ENCODE data around the gene PRR36.

PRR36 gene

GRCh38 chr19:7904074-7905020 is 30.2 kb upstream of the PRR36 start:
- H3K27ac ChIP-seq (ENCODE audit: low read length), result no peak overlapping the region
- H3K27me3 ChIP-seq (ENCODE audit: control insufficient read depth in 1 of 2, insufficient read depth in 2 of 2, low read length in 2 of 2), result no peaks in the 10 kb centered on the region
- peaks cover 4% of the 10 kb centered on the region in 2 donors for H3K36me3 ChIP-seq (ENCODE audit: control insufficient read depth in 2 of 2, insufficient read depth in 2 of 2, low read length in 2 of 2)
- peak overlapping the region; percentile 58 to 88 for H3K4me3 ChIP-seq (ENCODE audit: low read length in 2 of 2)
- peak overlapping the region; percentile 80 to 81 for H3K9ac ChIP-seq (ENCODE audit: low read length in 2 of 2)
- H3K4me1 ChIP-seq (ENCODE audit: control insufficient read depth, insufficient read depth, low read length), result peaks cover 39% of the 10 kb centered on the region
- H3K9me3 ChIP-seq (ENCODE audit: control insufficient read depth in 2 of 2, low read length in 2 of 2), result no peaks in the 10 kb centered on the region

DNA sequence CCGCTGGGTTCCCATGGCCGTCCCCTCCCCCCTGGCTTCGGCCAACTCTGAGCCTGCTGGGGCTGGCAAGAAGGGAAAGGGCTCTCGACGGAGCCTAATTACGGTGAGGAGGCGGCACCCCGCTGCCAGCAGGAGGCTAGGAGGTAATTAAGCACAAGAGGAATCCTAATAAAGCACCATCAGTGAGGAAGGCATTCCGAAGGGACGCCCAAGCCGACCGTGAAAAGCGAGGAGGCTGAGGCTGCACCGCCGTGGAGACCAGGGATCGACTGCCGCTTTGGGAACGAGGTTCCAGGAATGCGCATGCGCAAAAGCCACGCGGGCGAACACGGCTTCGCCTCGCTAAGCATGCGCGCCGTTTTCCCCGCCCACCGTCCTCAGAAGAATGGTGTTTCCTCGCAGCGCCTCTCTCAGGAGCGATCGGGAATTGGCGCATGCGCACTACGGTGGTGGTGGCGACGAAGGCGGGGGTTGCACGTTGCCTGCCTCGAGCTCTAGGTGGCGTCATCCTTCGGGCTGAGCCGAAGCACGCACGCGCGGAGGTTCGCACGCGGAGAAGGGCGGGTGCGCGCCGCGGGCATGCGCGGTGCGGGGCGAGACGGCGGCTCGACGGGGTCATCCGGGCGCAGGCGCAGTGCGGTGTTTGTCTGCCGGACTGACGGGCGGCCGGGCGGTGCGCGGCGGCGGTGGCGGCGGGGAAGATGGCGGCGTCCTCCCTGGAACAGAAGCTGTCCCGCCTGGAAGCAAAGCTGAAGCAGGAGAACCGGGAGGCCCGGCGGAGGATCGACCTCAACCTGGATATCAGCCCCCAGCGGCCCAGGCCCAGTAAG is 29.3 kb upstream of the PRR36 start, which contains the start of gene MAP2K7:
TSS of gene MAP2K7 (plus strand) at position 634 of the 830 bp plus-strand sequence. CDS start at position 702, 68 bp downstream.
- Histone ChIP-seq H3K4me1 (ENCODE audit: control insufficient read depth, insufficient read depth, low read length) (peaks cover 39% of the 10 kb centered on the region), H3K27ac (ENCODE audit: low read length) (peak within 1 kb of the TSS; percentile 64)

GRCh38 chr19:7902796-7903243 is 28.6 kb upstream of the PRR36 start:
- Histone ChIP-seq H3K9me3 (ENCODE audit: control insufficient read depth in 2 of 2, low read length in 2 of 2) (no peaks in the 10 kb centered on the region), H3K4me1 (ENCODE audit: control insufficient read depth, insufficient read depth, low read length) (peaks cover 34% of the 10 kb centered on the region), H3K4me3 (ENCODE audit: low read length in 2 of 2) (peak overlapping the region; percentile 67 to 88), H3K9ac (ENCODE audit: low read length in 2 of 2) (peak overlapping the region; percentile 21 to 67), H3K36me3 (ENCODE audit: control insufficient read depth in 2 of 2, insufficient read depth in 2 of 2, low read length in 2 of 2) (peaks cover 4% of the 10 kb centered on the region in 2 donors), H3K27me3 (ENCODE audit: control insufficient read depth in 1 of 2, insufficient read depth in 2 of 2, low read length in 2 of 2) (no peaks in the 10 kb centered on the region), H3K27ac (ENCODE audit: low read length) (peak overlapping the region; percentile 64)

More for the DNA sequence above, 29.3 kb upstream of the PRR36 start, which contains the start of gene MAP2K7:
- H3K9ac ChIP-seq (ENCODE audit: low read length in 2 of 2), result peak within 1 kb of the TSS; percentile 80 to 81
- H3K4me3 ChIP-seq (ENCODE audit: low read length in 2 of 2), result peak within 1 kb of the TSS; percentile 67 to 88
- H3K9me3 ChIP-seq (ENCODE audit: control insufficient read depth in 2 of 2, low read length in 2 of 2), result no peaks in the 10 kb centered on the region
- no peaks in the 10 kb centered on the region for H3K27me3 ChIP-seq (ENCODE audit: control insufficient read depth in 1 of 2, insufficient read depth in 2 of 2, low read length in 2 of 2)
- H3K36me3 ChIP-seq (ENCODE audit: control insufficient read depth in 2 of 2, insufficient read depth in 2 of 2, low read length in 2 of 2), result peaks cover 4% of the 10 kb centered on the region in 2 donors

GRCh38 chr19:7901337-7901736 is 27.1 kb upstream of the PRR36 start:
- Histone ChIP-seq H3K27me3 (ENCODE audit: control insufficient read depth in 1 of 2, insufficient read depth in 2 of 2, low read length in 2 of 2) (no peaks in the 10 kb centered on the region), H3K4me3 (ENCODE audit: low read length in 2 of 2) (no peak overlapping the region), H3K4me1 (ENCODE audit: control insufficient read depth, insufficient read depth, low read length) (peaks cover 27% of the 10 kb centered on the region), H3K36me3 (ENCODE audit: control insufficient read depth in 2 of 2, insufficient read depth in 2 of 2, low read length in 2 of 2) (peaks cover 2 to 4% of the 10 kb centered on the region in 2 donors), H3K27ac (ENCODE audit: low read length) (no peak overlapping the region), H3K9ac (ENCODE audit: low read length in 2 of 2) (no peak overlapping the region), H3K9me3 (ENCODE audit: control insufficient read depth in 2 of 2, low read length in 2 of 2) (no peaks in the 10 kb centered on the region)

GRCh38 chr19:7900931-7901330 is 26.7 kb upstream of the PRR36 start:
- peaks cover 0 to 2% of the 10 kb centered on the region in 2 donors for H3K36me3 ChIP-seq (ENCODE audit: control insufficient read depth in 2 of 2, insufficient read depth in 2 of 2, low read length in 2 of 2)
- H3K27me3 ChIP-seq (ENCODE audit: control insufficient read depth in 1 of 2, insufficient read depth in 2 of 2, low read length in 2 of 2), result no peaks in the 10 kb centered on the region
- peaks cover 25% of the 10 kb centered on the region for H3K4me1 ChIP-seq (ENCODE audit: control insufficient read depth, insufficient read depth, low read length)
- H3K9me3 ChIP-seq (ENCODE audit: control insufficient read depth in 2 of 2, low read length in 2 of 2), result no peaks in the 10 kb centered on the region
- H3K4me3 ChIP-seq (ENCODE audit: low read length in 2 of 2), result no peak overlapping the region
- no peak overlapping the region for H3K9ac ChIP-seq (ENCODE audit: low read length in 2 of 2)
- no peak overlapping the region for H3K27ac ChIP-seq (ENCODE audit: low read length)

GRCh38 chr19:7900401-7900870 is 26.2 kb upstream of the PRR36 start:
- Histone ChIP-seq H3K9me3 (ENCODE audit: control insufficient read depth in 2 of 2, low read length in 2 of 2) (no peaks in the 10 kb centered on the region), H3K27ac (ENCODE audit: low read length) (no peak overlapping the region), H3K9ac (ENCODE audit: low read length in 2 of 2) (no peak overlapping the region), H3K27me3 (ENCODE audit: control insufficient read depth in 1 of 2, insufficient read depth in 2 of 2, low read length in 2 of 2) (peaks cover 0 to 2% of the 10 kb centered on the region in 2 donors), H3K4me1 (ENCODE audit: control insufficient read depth, insufficient read depth, low read length) (peaks cover 20% of the 10 kb centered on the region), H3K36me3 (ENCODE audit: control insufficient read depth in 2 of 2, insufficient read depth in 2 of 2, low read length in 2 of 2) (no peaks in the 10 kb centered on the region), H3K4me3 (ENCODE audit: low read length in 2 of 2) (no peak overlapping the region)

- H3K9ac ChIP-seq (ENCODE audit: low read length in 2 of 2), result no peak overlapping the region
Observed at GRCh38 chr19:7899751-7900378, 25.7 kb upstream of the PRR36 start.

GRCh38 chr19:7898967-7899366 is 24.8 kb upstream of the PRR36 start:
- H3K4me3 ChIP-seq (ENCODE audit: low read length in 2 of 2), result no peak overlapping the region
- H3K27ac ChIP-seq (ENCODE audit: low read length), result no peak overlapping the region
- peaks cover 2 to 8% of the 10 kb centered on the region in 2 donors for H3K27me3 ChIP-seq (ENCODE audit: control insufficient read depth in 1 of 2, insufficient read depth in 2 of 2, low read length in 2 of 2)
- no peak overlapping the region for H3K9ac ChIP-seq (ENCODE audit: low read length in 2 of 2)
- H3K36me3 ChIP-seq (ENCODE audit: control insufficient read depth in 2 of 2, insufficient read depth in 2 of 2, low read length in 2 of 2), result no peaks in the 10 kb centered on the region
- no peaks in the 10 kb centered on the region for H3K9me3 ChIP-seq (ENCODE audit: control insufficient read depth in 2 of 2, low read length in 2 of 2)
- H3K4me1 ChIP-seq (ENCODE audit: control insufficient read depth, insufficient read depth, low read length), result peaks cover 7% of the 10 kb centered on the region

More at GRCh38 chr19:7899751-7900378, 25.7 kb upstream of the PRR36 start:
- no peaks in the 10 kb centered on the region for H3K9me3 ChIP-seq (ENCODE audit: control insufficient read depth in 2 of 2, low read length in 2 of 2)
- H3K4me3 ChIP-seq (ENCODE audit: low read length in 2 of 2), result no peak overlapping the region
- no peak overlapping the region for H3K27ac ChIP-seq (ENCODE audit: low read length)
- peaks cover 0 to 4% of the 10 kb centered on the region in 2 donors for H3K27me3 ChIP-seq (ENCODE audit: control insufficient read depth in 1 of 2, insufficient read depth in 2 of 2, low read length in 2 of 2)
- peaks cover 15% of the 10 kb centered on the region for H3K4me1 ChIP-seq (ENCODE audit: control insufficient read depth, insufficient read depth, low read length)
- no peaks in the 10 kb centered on the region for H3K36me3 ChIP-seq (ENCODE audit: control insufficient read depth in 2 of 2, insufficient read depth in 2 of 2, low read length in 2 of 2)

- Histone ChIP-seq H3K4me1 (ENCODE audit: control insufficient read depth, insufficient read depth, low read length) (no peaks in the 10 kb centered on the region), H3K27ac (ENCODE audit: low read length) (no peak overlapping the region), H3K9me3 (ENCODE audit: control insufficient read depth in 2 of 2, low read length in 2 of 2) (no peaks in the 10 kb centered on the region), H3K36me3 (ENCODE audit: control insufficient read depth in 2 of 2, insufficient read depth in 2 of 2, low read length in 2 of 2) (no peaks in the 10 kb centered on the region), H3K9ac (ENCODE audit: low read length in 2 of 2) (no peak overlapping the region), H3K27me3 (ENCODE audit: control insufficient read depth in 1 of 2, insufficient read depth in 2 of 2, low read length in 2 of 2) (peaks cover 2 to 12% of the 10 kb centered on the region in 2 donors), H3K4me3 (ENCODE audit: low read length in 2 of 2) (no peak overlapping the region)
Observed at GRCh38 chr19:7897292-7897691, 23.1 kb upstream of the PRR36 start.

GRCh38 chr19:7895565-7895964 is 21.4 kb upstream of the PRR36 start:
- Histone ChIP-seq H3K27ac (ENCODE audit: low read length) (no peak overlapping the region), H3K4me3 (ENCODE audit: low read length in 2 of 2) (no peak overlapping the region), H3K36me3 (ENCODE audit: control insufficient read depth in 2 of 2, insufficient read depth in 2 of 2, low read length in 2 of 2) (no peaks in the 10 kb centered on the region), H3K9me3 (ENCODE audit: control insufficient read depth in 2 of 2, low read length in 2 of 2) (no peaks in the 10 kb centered on the region), H3K9ac (ENCODE audit: low read length in 2 of 2) (no peak overlapping the region), H3K27me3 (ENCODE audit: control insufficient read depth in 1 of 2, insufficient read depth in 2 of 2, low read length in 2 of 2) (peaks cover 2 to 12% of the 10 kb centered on the region in 2 donors), H3K4me1 (ENCODE audit: control insufficient read depth, insufficient read depth, low read length) (no peaks in the 10 kb centered on the region)
